ENCODE measurements around the gene CTNNA1.

Gene CTNNA1

GRCh38 chr5:138903130-138903775 is 150.0 kb downstream of the CTNNA1 start:
- Histone ChIP-seq H3K27me3 (ENCODE audit: control insufficient read depth, low read length) (no peaks in the 10 kb centered on the region), H3K27ac (ENCODE audit: low read depth, low read length) (no peak overlapping the region), H3F3A (ENCODE audit: control insufficient read depth, insufficient read depth) (no peaks in the 10 kb centered on the region), H3K4me1 (ENCODE audit: control insufficient read depth, low read length) (no peaks in the 10 kb centered on the region), H3K79me2 (ENCODE audit: control insufficient read depth, low read length) (no peaks in the 10 kb centered on the region), H3K4me3 (ENCODE audit: low read length) (no peak overlapping the region), H4K20me1 (ENCODE audit: control insufficient read depth, insufficient read depth, low read depth, low read length) (no peaks in the 10 kb centered on the region), H3K4me2 (ENCODE audit: low read length) (no peak overlapping the region), H3K36me3 (ENCODE audit: control insufficient read depth, low read length) (no peaks in the 10 kb centered on the region), H3K9me2 (replicated peaks; ENCODE audit: control insufficient read depth, low read length) (no peaks in the 10 kb centered on the region), H3K9me3 (ENCODE audit: control insufficient read depth, insufficient read depth, low read length) (no peaks in the 10 kb centered on the region)
- TF ChIP-seq CTCF (IDR thresholded peaks at IDR 0.05; ENCODE audit: low read depth, low read length, poor library complexity, severe bottlenecking) (no peak), EZH2phosphoT487 (IDR thresholded peaks at IDR 0.05; ENCODE audit: borderline replicate concordance, low read length) (no peak)

- Histone ChIP-seq H3F3A (ENCODE audit: control insufficient read depth, insufficient read depth) (no peaks in the 10 kb centered on the region), H3K27me3 (ENCODE audit: control insufficient read depth, low read length) (no peaks in the 10 kb centered on the region), H3K4me3 (ENCODE audit: low read length) (no peak overlapping the region), H3K36me3 (ENCODE audit: control insufficient read depth, low read length) (no peaks in the 10 kb centered on the region), H3K9me2 (replicated peaks; ENCODE audit: control insufficient read depth, low read length) (no peaks in the 10 kb centered on the region), H3K4me2 (ENCODE audit: low read length) (no peak overlapping the region), H4K20me1 (ENCODE audit: control insufficient read depth, insufficient read depth, low read depth, low read length) (no peaks in the 10 kb centered on the region), H3K79me2 (ENCODE audit: control insufficient read depth, low read length) (no peaks in the 10 kb centered on the region), H3K4me1 (ENCODE audit: control insufficient read depth, low read length) (0 out of 2 replicates have a peak, but pooled peaks cover 2% of the 10 kb centered on the region), H3K9me3 (ENCODE audit: control insufficient read depth, insufficient read depth, low read length) (no peaks in the 10 kb centered on the region), H3K27ac (ENCODE audit: low read depth, low read length) (no peak overlapping the region)
- no peak for TF ChIP-seq CTCF (IDR thresholded peaks at IDR 0.05; ENCODE audit: low read depth, low read length, poor library complexity, severe bottlenecking)
- no peak for TF ChIP-seq EZH2phosphoT487 (IDR thresholded peaks at IDR 0.05; ENCODE audit: borderline replicate concordance, low read length)
Observed at GRCh38 chr5:138905541-138905940, 152.3 kb downstream of the CTNNA1 start.

GRCh38 chr5:138909734-138910133 is 156.5 kb downstream of the CTNNA1 start:
- H3K27ac ChIP-seq (ENCODE audit: low read depth, low read length) = no peak overlapping the region
- no peaks in the 10 kb centered on the region for H3K9me3 ChIP-seq (ENCODE audit: control insufficient read depth, insufficient read depth, low read length)
- no peaks in the 10 kb centered on the region for H3K79me2 ChIP-seq (ENCODE audit: control insufficient read depth, low read length)
- H4K20me1 ChIP-seq (ENCODE audit: control insufficient read depth, insufficient read depth, low read depth, low read length) = no peaks in the 10 kb centered on the region
- H3K36me3 ChIP-seq (ENCODE audit: control insufficient read depth, low read length) = no peaks in the 10 kb centered on the region
- no peak overlapping the region for H3K4me2 ChIP-seq (ENCODE audit: low read length)
- no peaks in the 10 kb centered on the region for H3K27me3 ChIP-seq (ENCODE audit: control insufficient read depth, low read length)
- H3K4me3 ChIP-seq (ENCODE audit: low read length) = no peak overlapping the region
- 0 out of 2 replicates have a peak, but pooled peaks cover 3% of the 10 kb centered on the region for H3K4me1 ChIP-seq (ENCODE audit: control insufficient read depth, low read length)
- H3F3A ChIP-seq (ENCODE audit: control insufficient read depth, insufficient read depth) = no peaks in the 10 kb centered on the region
- TF ChIP-seq CTCF (IDR thresholded peaks at IDR 0.05; ENCODE audit: low read depth, low read length, poor library complexity, severe bottlenecking) (no peak), EZH2phosphoT487 (IDR thresholded peaks at IDR 0.05; ENCODE audit: borderline replicate concordance, low read length) (no peak)
- no peaks in the 10 kb centered on the region for H3K9me2 ChIP-seq (replicated peaks; ENCODE audit: control insufficient read depth, low read length)
